GM12878 (cell line): ENCODE results near the gene DYSF. TPM values are rescaled to one million over a fixed set of nuclear protein-coding genes. Genes with fewer than 3 reads are reported as not detected.

ENCODE experiments used
- ATAC-seq: fragments of 200-7000 bp; cut with Tn5 transposase; 3 replicates; pipeline ENCODE4 v1.9.1; 2020; ENCODE audit warnings: mild to moderate bottlenecking, moderate library complexity
- BruUV-seq: library from RNA; stranded (reverse); fragments of 400-500 nt; replicated peaks from 2 replicates; lab custom pipeline; 2021; lab: Mats Ljungman, UMichigan
- CTCF ChIA-PET: fragments of 300-600 bp; sonication (Branson Sonifier 250); formaldehyde crosslinking; extraction: SDS; loops from one replicate; lab custom pipeline; 2021; ENCODE audit warnings: inconsistent platforms; lab: Yijun Ruan, JAX
- POLR2A ChIA-PET: fragments of 350-600 bp; formaldehyde crosslinking; extraction: SDS; loops from one replicate; lab custom pipeline; 2021; ENCODE audit warnings: inconsistent platforms; lab: Charles Lee
- RAD21 ChIA-PET: fragments of 300-600 bp; sonication (Branson Sonifier 250); formaldehyde crosslinking; loops from one replicate; lab custom pipeline; 2023; ENCODE audit warnings: antibody characterized with exemption; ENCODE audit not compliant: unreplicated experiment; lab: Charles Lee
- SMC1A ChIA-PET: fragments of 300-600 bp; sonication (Branson Sonifier 250); formaldehyde crosslinking; loops from one replicate; lab custom pipeline; 2023; ENCODE audit not compliant: unreplicated experiment, uncharacterized antibody; lab: Charles Lee
- DNase-seq: peaks from one replicate; pipeline ENCODE4 v3.0.0-alpha.2; 2011; ENCODE audit warnings: low read depth, low spot score
- FAIRE-seq: peaks from 3 replicates; lab custom pipeline; 2011; peaks lifted over from hg19 to GRCh38; lab: Jason Lieb, UNC
- H2AFZ ChIP-seq: 2 replicates; pipeline ENCODE4 v1.6.0; 2011; ENCODE audit warnings: low read depth, low read length, control low read depth; ENCODE audit not compliant: control insufficient read depth
- H3K27ac ChIP-seq: 2 replicates; pipeline ENCODE4 v1.5.1; 2011; ENCODE audit warnings: control low read depth; ENCODE audit not compliant: control insufficient read depth, insufficient read depth
- H3K27me3 ChIP-seq, 2 experiments: replicated peaks in 1 of 2; 2 replicates each; pipeline versions ENCODE4 v1.6.0 to v1.6.1; 2011; ENCODE audit warnings: low read length in 1 of 2; ENCODE audit not compliant: control insufficient read depth in 2 of 2, insufficient read depth in 2 of 2
- H3K36me3 ChIP-seq, 2 experiments: 2 replicates each; pipeline ENCODE4 v1.5.1; 2011; ENCODE audit warnings: low read length in 1 of 2; ENCODE audit not compliant: control insufficient read depth in 2 of 2, insufficient read depth in 2 of 2
- H3K4me1 ChIP-seq: 2 replicates; pipeline ENCODE4 v1.6.1; 2011; ENCODE audit warnings: mild to moderate bottlenecking, low read length, moderate library complexity, mixed read lengths; ENCODE audit not compliant: control insufficient read depth, insufficient read depth
- H3K4me2 ChIP-seq: 2 replicates; pipeline ENCODE4 v1.6.0; 2011; ENCODE audit warnings: control low read depth; ENCODE audit not compliant: control insufficient read depth, insufficient read depth
- H3K4me3 ChIP-seq: fragments of 200-600 bp; sonication (generic); 2 replicates; pipeline ENCODE4 v1.5.1; 2016
- H3K79me2 ChIP-seq: 2 replicates; pipeline ENCODE4 v1.6.0; 2011; ENCODE audit warnings: low read length; ENCODE audit not compliant: control insufficient read depth, insufficient read depth
- H3K9ac ChIP-seq: 2 replicates; pipeline ENCODE4 v1.8.0; 2011; ENCODE audit warnings: low read length, control low read depth, mixed read lengths; ENCODE audit not compliant: control insufficient read depth, insufficient read depth
- H3K9me3 ChIP-seq: replicated peaks from 3 replicates; pipeline ENCODE4 v1.5.1; 2011; ENCODE audit warnings: mild to moderate bottlenecking, low read length; ENCODE audit not compliant: control insufficient read depth, insufficient read depth
- H4K20me1 ChIP-seq: 2 replicates; pipeline ENCODE4 v1.6.0; 2011; ENCODE audit not compliant: control insufficient read depth, insufficient read depth
- CEBPB ChIP-seq, 2 experiments: fragments of 150-350 bp in 1 of 2; IDR thresholded peaks; 2 replicates each; pipeline ENCODE4 v1.6.1; 2012 to 2014; ENCODE audit warnings: low read depth in 2 of 2, low read length in 2 of 2, borderline replicate concordance in 1 of 2, inconsistent platforms in 1 of 2
- CEBPZ ChIP-seq: fragments of 150-350 bp; IDR thresholded peaks from 2 replicates; pipeline ENCODE4 v1.6.1; 2016; ENCODE audit warnings: low read depth, low read length
- ESRRA ChIP-seq: IDR thresholded peaks from 2 replicates; pipeline ENCODE4 v1.6.1; 2012; ENCODE audit warnings: mild to moderate bottlenecking, low read length, improper control_type of control experiment
- EZH2 ChIP-seq: IDR thresholded peaks from 2 replicates; pipeline ENCODE4 v1.6.1; 2012; ENCODE audit warnings: low read depth, mild to moderate bottlenecking, control low read depth, inconsistent platforms, low read length, borderline replicate concordance; ENCODE audit not compliant: control insufficient read depth
- FOXK2 ChIP-seq: fragments of 450-650 bp; IDR thresholded peaks from 2 replicates; pipeline ENCODE4 v1.6.1; 2017; ENCODE audit warnings: mild to moderate bottlenecking, moderate library complexity
- MAX ChIP-seq: IDR thresholded peaks from 2 replicates; pipeline ENCODE4 v1.6.1; 2012; ENCODE audit warnings: low read depth, low read length, improper control_type of control experiment
- NFXL1 ChIP-seq: fragments of 450-650 bp; IDR thresholded peaks from 2 replicates; pipeline ENCODE4 v1.6.1; 2017; ENCODE audit warnings: antibody characterized with exemption, mild to moderate bottlenecking, borderline replicate concordance
- RAD51 ChIP-seq: fragments of 450-650 bp; IDR thresholded peaks from 2 replicates; pipeline ENCODE4 v1.6.1; 2016; ENCODE audit warnings: moderate library complexity, mild to moderate bottlenecking, inconsistent platforms
- SIX5 ChIP-seq: IDR thresholded peaks from 2 replicates; pipeline ENCODE4 v1.6.1; 2011; ENCODE audit warnings: mild to moderate bottlenecking, low read depth, low read length, moderate library complexity; ENCODE audit not compliant: severe bottlenecking
- SRF ChIP-seq, 2 experiments: IDR thresholded peaks; 2 replicates each; pipeline ENCODE4 v1.6.1; 2011; ENCODE audit warnings: low read depth in 2 of 2, low read length in 2 of 2, mild to moderate bottlenecking in 1 of 2, moderate library complexity in 1 of 2
- TARDBP ChIP-seq: IDR thresholded peaks from 2 replicates; pipeline ENCODE4 v1.6.1; 2016; ENCODE audit warnings: borderline replicate concordance
- TBL1XR1 ChIP-seq: IDR thresholded peaks from 2 replicates; pipeline ENCODE4 v1.6.1; 2012; ENCODE audit warnings: low read depth, low read length, improper control_type of control experiment
- ZBTB4 ChIP-seq: fragments of 450-650 bp; formaldehyde crosslinking; IDR thresholded peaks from 2 replicates; pipeline ENCODE4 v1.4.0; 2022; ENCODE audit warnings: mild to moderate bottlenecking, moderate library complexity
- ZSCAN29 ChIP-seq: fragments of 450-650 bp; IDR thresholded peaks from 2 replicates; pipeline ENCODE4 v1.6.1; 2017; ENCODE audit warnings: mild to moderate bottlenecking, moderate library complexity
- WGBS: methylation state at CpG from one replicate; pipeline ENCODE4 v1.1.6; 2016; ENCODE audit warnings: low lambda C conversion rate; ENCODE audit not compliant: insufficient replicate concordance, insufficient coverage; ENCODE audit errors: missing lambda C conversion rate; 5-methylcytosine and 5-hydroxymethylcytosine counted together
- in situ Hi-C: fragments of 300-500 bp; cut with MboI; formaldehyde crosslinking; loops from 9 replicates; pipeline ENCODE4 v1.14.3; 2018; ENCODE audit warnings: mixed read lengths
- intact Hi-C: fragments of 100-400 bp; cut with micrococcal nuclease; formaldehyde crosslinking; loops from one replicate; pipeline ENCODE4 v1.14.2; 2022; ENCODE audit not compliant: unreplicated experiment
- polyA plus RNA-seq, 11 experiments: library from polyadenylated mRNA; depleted of rRNA in 4 of 11; unstranded in 6 of 11; stranded (reverse) in 5 of 11; fragments of >200 nt; fragmentation: Nextera tagmentation in 4 of 11; fragmentation: Illumina TruSeq in 1 of 11; extraction: Ambion mirVana in 4 of 11; extraction: Trizol in 1 of 11; gene quantifications; 1 replicate in 1 of 11; 2 replicates in 10 of 11; pipeline versions ENCODE4 v1.2.1 to v1.2.3, GENCODE V29; 2011 to 2016; ENCODE audit warnings: inconsistent platforms in 2 of 11, missing spikeins in 2 of 11, low read depth in 1 of 11
- total RNA-seq, 4 experiments: library from RNA; depleted of rRNA in 3 of 4; stranded (reverse); fragments of >200 nt in 3 of 4; fragmentation: Illumina TruSeq in 1 of 4; extraction: Trizol in 1 of 4; gene quantifications; 2 replicates each; pipeline versions ENCODE4 v1.2.1 to v1.2.3, GENCODE V29; 2013 to 2021

The DYSF gene
- total and polyA plus RNA-seq, 10 of the 15 experiments (the other 5 are each of a cell fraction or from before 2014, with no cell fraction given) = under 0.01 to 0.15 (median 0.03) TPM; not detected in 7

- Histone ChIP-seq H2AFZ (peak overlapping the region; percentile 21; the same call in 1 of the 2 replicates), H3K4me2 (no peak overlapping the region), H3K9ac (no peak overlapping the region)
- ChIA-PET SMC1A (interaction anchor here (1.0 kb wide), 1 partner anchor 221 kb away, joined by 3 read pairs; no protein-coding TSS in a partner anchor), POLR2A (no interaction called here)
- no peak for FAIRE-seq
- intact Hi-C loops = loop anchor here (1.0 to 5.0 kb wide), 5 partner anchors 253 to 1034 kb away; no protein-coding TSS in a partner anchor
- TF ChIP-seq TBL1XR1 = no peak
- TF ChIP-seq TARDBP = no peak
- TF ChIP-seq RAD51 = no peak
- TF ChIP-seq ZSCAN29 = no peak
- TF ChIP-seq EZH2 = no peak
- TF ChIP-seq ZBTB4 (CRISPR knock-in tag) = no peak
- no peak for TF ChIP-seq SRF (IDR thresholded peaks at IDR 0.05; ENCODE audit: low read depth in 2 of 2, low read length in 2 of 2)
- TF ChIP-seq CEBPB (IDR thresholded peaks at IDR 0.05; ENCODE audit: borderline replicate concordance in 1 of 2, low read depth in 2 of 2, low read length in 2 of 2) = no peak
- TF ChIP-seq NFXL1 = no peak
- no peak for TF ChIP-seq CEBPZ
- TF ChIP-seq SIX5 = no peak
- no peak for TF ChIP-seq ESRRA
- TF ChIP-seq FOXK2 = no peak
- no peak for TF ChIP-seq MAX
- TF ChIP-seq, all 136 proteins: peak for 0
- ChIA-PET RAD21 (interaction anchor here (1.1 kb wide), 1 partner anchor 605 kb away, joined by 3 read pairs; no protein-coding TSS in a partner anchor), CTCF (interaction anchor here (0.6 to 2.6 kb wide), 4 partner anchors 20 to 606 kb away, joined by 3 to 7 read pairs (median 3); no protein-coding TSS in a partner anchor)
- Histone ChIP-seq H3K9me3 (no peaks in the 10 kb centered on the region), H3K27ac (no peak overlapping the region), H3K4me1 (no peaks in the 10 kb centered on the region), H3K4me3 (no peak overlapping the region), H3K36me3 (no peaks in the 10 kb centered on the region), H3K27me3 (peaks cover 0 to 4% of the 10 kb centered on the region in 2 experiments; a peak in 2 of 4 replicates), H4K20me1 (no peaks in the 10 kb centered on the region), H3K79me2 (no peaks in the 10 kb centered on the region)
- WGBS = 33% methylated on average over 9 of the region's 9 CpGs
- BruUV-seq = no TSS peak
- in situ Hi-C loops = loop anchor here (5.0 kb wide), 1 partner anchor 607 kb away; no protein-coding TSS in a partner anchor
- no peak for ATAC-seq
- DNase-seq = no peak
Measured at GRCh38 chr2:71544919-71545571, 91.7 kb downstream of the DYSF start.
